NCI-H510A treated with DMSO at 0.1 percent for 48 hours (cell line): ENCODE data around the gene TBC1D10B.
"Not testable (repeated sequence)": the region's sequence is repeated elsewhere in the genome, so short reads cannot be mapped to it uniquely, and the experiment has no call there.

Source experiments
- DNase-seq: peaks from one replicate; lab custom pipeline; 2025; lab: John Stamatoyannopoulos, UW

The TBC1D10B gene

GRCh38 chr16:30355144-30355953 is 14.9 kb downstream of the TBC1D10B start, which contains the start of gene CD2BP2:
Gene CD2BP2, minus strand, starts transcription at chr16:30355308. Its CDS starts 627 bp downstream, at chr16:30354681.
- peak; percentile 99 for DNase-seq

- no peak for DNase-seq
These were observed 15.7 kb downstream of the TBC1D10B start for GRCh38 chr16:30354423-30355143.

GRCh38 chr16:30353438-30354129 is 16.7 kb downstream of the TBC1D10B start:
- DNase-seq: no peak

GRCh38 chr16:30352488-30353401 is 17.5 kb downstream of the TBC1D10B start:
- DNase-seq: no peak

- no peak for DNase-seq
These were observed 18.5 kb downstream of the TBC1D10B start for GRCh38 chr16:30351586-30352419.

- no peak for DNase-seq
These were observed 19.3 kb downstream of the TBC1D10B start for GRCh38 chr16:30351001-30351441.

- DNase-seq: no peak
These were observed 20.0 kb downstream of the TBC1D10B start for GRCh38 chr16:30350134-30350871.

GRCh38 chr16:30349675-30350074 is 20.6 kb downstream of the TBC1D10B start:
- no peak for DNase-seq

GRCh38 chr16:30348929-30349328 is 21.4 kb downstream of the TBC1D10B start:
- no peak for DNase-seq

- DNase-seq: no peak
These were observed 22.2 kb downstream of the TBC1D10B start for GRCh38 chr16:30348113-30348512.

GRCh38 chr16:30346286-30346685 is 24.0 kb downstream of the TBC1D10B start:
- no peak for DNase-seq

- not testable (repeated sequence) for DNase-seq
These were observed 26.8 kb downstream of the TBC1D10B start for GRCh38 chr16:30343491-30343820.

- no peak for DNase-seq
These were observed 27.4 kb downstream of the TBC1D10B start for GRCh38 chr16:30342751-30343490.

- not testable (repeated sequence) for DNase-seq
These were observed 28.3 kb downstream of the TBC1D10B start for GRCh38 chr16:30341971-30342370.

GRCh38 chr16:30340621-30341020 is 29.7 kb downstream of the TBC1D10B start:
- no peak for DNase-seq

GRCh38 chr16:30338715-30339114 is 31.6 kb downstream of the TBC1D10B start:
- DNase-seq: not testable (repeated sequence)

GRCh38 chr16:30337964-30338357 is 32.3 kb downstream of the TBC1D10B start:
- not testable (repeated sequence) for DNase-seq

- peak; percentile 55 for DNase-seq
These were observed 34.5 kb downstream of the TBC1D10B start for GRCh38 chr16:30335598-30336474.
